Inferior parietal cortex (tissue), 1 donor: Measurements from ENCODE around the gene TFAM.

ENCODE experiments used
- DNase-seq: peaks from one replicate; pipeline ENCODE4 v3.0.0-alpha.2; 2016; ENCODE audit errors: extremely low spot score

TFAM gene

GRCh38 chr10:58384999-58385783 is at the start of gene TFAM:
TFAM (plus strand) TSS chr10:58385410; CDS start chr10:58385548, 138 bp downstream.
- peak; percentile 90 for DNase-seq

DNA sequence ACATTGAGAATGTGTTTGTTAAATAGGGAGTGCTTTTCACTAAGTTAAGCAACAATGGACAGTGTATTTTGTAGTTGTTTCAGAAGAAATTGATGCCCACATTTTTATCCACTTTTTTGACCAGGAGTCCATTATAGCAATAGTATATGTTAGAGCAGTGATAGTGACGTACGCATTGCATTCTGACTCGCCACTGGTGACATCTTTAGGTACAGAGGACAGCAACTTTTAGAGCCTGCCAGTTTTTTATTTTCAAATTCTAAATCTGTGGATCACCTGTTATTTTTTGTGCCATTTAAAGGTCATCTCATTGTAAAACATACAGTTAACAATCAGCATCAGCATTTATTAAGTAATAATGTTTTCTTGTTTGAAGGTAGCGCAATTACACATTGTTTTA is 49.0 kb upstream of the TFAM start:
- DNase-seq = no peak

- DNase-seq = no peak
Observed at GRCh38 chr10:58341422-58341821, 43.8 kb upstream of the TFAM start.

DNA sequence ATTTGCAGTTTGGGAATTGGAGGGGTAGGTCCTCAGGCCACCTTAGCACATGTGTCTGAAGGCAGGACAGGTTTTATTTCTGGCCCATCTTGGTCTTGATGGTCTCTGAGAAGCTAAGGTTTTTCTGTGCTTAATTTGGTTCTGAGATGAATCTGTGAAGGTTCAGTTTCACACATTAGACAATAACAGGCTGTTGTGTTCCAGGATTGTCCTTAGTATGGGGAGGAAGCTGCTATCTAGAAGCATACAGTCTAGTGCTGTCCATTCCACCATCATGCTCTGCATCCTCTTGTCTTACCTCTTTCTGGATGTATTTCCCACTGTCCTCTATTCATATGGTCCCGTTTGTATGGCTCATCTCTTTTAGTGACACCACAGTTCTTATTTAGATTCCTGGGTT is 43.3 kb upstream of the TFAM start:
- peak; percentile 17 for DNase-seq

- DNase-seq = no peak
Observed at GRCh38 chr10:58347967-58348366, 37.2 kb upstream of the TFAM start.

DNA sequence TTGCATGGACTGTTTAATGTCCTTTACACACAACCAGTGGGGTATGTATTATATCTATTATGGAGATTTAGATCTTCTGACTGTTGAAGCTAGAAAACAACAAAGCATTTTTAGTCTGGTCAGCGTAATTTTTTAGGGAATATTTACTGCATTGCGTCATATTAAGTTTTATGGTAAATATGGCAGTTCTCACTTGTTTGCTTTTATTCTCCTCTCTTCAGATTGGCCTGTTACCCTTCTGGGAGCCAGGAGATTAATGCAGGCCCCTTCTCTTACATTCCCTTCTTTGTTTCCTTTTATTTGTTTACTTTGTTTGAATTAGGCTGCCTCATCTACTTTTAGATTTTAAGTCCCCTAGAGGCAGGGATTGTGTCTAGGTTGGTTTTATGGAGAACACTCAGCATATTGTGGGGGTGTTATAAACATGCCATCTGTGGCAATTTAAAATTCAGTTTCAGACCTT is 36.6 kb upstream of the TFAM start:
- DNase-seq = no peak

DNA sequence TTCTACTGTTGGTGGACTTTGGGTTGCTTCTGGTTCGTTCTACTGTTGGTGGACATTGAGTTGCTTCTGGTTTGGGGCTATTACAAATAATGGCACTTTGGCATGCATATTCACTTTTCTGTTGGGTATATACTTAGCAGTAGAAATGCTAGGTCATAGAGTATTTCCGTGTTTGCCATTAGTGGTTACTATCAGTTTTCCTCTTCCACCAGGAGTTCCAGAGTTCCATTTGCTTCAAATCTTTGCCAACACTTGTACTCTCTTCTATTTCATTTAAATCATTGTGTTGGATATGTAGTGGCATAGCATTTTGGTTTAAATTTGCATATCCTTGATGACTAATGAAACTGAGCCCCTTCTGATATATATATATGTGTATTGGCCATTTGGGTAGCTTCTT is 35.2 kb upstream of the TFAM start:
- no peak for DNase-seq

DNA sequence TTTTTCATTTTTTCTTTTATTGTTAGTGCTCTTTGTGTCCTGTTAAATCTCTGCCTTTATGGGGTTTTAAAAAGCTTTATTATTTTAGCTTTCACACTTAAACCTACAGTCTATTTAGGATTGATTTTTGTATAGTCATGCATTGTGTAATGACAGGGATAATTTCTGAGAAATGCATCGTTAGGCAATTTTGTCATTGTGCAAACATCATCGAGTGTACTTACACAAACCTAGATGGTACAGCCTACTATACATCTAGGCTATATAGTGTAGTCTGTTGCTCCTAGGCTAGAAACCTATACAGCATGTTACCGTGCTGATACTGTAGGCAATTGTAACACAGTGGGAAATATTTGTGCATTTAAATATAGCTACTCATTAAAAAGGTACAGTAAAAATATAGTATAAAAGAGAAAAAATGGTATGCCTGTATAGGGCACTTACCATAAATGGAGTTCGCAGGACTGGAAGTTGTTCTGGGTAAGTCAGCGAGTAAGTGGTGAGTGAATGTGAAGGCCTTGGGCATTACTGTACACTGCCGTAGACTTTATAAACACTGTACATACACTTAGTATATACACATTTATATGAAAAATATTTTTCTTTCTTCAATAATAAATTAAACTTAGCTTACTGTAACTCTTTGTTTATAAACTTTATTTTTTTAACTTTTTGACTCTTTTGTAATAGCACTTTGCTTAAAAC is 34.4 kb upstream of the TFAM start:
- no peak for DNase-seq

DNA sequence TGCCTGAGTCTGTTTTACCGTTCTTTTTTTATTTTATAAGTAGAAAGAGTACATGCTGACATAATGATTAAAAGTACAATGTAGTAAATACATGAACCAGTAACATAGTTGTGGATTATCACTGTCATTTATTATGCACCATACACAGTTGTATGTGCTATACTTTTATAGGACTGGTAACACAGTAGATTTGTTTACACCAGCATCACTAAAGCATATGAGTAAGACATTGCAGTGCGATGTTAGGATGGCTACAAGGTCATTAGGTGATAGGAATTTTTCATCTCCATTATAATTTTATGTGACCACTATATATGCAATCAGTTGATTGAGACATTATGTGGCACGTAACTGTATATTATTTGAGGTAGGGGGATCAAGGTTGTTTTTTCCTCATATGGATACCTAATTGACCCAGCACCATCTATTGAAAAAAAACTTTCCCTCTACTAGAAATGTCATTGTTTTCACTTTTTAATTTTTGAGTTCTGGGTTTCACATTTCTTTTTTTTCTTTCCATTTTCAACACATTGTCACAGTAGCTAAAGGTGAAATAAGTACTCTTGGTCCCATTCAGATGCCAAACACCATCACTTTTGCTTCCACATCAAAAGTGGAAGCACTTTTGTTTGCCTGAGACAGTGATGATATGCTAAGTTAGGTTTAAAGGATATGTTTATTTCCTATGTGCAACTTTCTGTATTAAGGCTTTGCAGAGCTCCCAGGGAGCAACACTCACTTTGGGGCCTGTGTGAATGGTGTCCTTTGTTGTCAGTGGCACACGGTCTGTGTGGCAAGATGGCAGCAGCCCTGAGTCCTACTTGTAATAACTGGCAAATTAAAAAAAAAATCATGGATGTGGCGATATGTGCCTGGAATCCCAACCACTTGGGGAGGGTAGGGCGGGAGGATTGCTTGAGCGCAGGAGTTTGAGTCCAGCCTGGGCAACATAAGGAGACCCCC is 33.3 kb upstream of the TFAM start:
- peak; percentile 22 for DNase-seq

- no peak for DNase-seq
Observed at GRCh38 chr10:58352956-58353610, 32.1 kb upstream of the TFAM start.

- no peak for DNase-seq
Observed at GRCh38 chr10:58356756-58357155, 28.5 kb upstream of the TFAM start.

DNA sequence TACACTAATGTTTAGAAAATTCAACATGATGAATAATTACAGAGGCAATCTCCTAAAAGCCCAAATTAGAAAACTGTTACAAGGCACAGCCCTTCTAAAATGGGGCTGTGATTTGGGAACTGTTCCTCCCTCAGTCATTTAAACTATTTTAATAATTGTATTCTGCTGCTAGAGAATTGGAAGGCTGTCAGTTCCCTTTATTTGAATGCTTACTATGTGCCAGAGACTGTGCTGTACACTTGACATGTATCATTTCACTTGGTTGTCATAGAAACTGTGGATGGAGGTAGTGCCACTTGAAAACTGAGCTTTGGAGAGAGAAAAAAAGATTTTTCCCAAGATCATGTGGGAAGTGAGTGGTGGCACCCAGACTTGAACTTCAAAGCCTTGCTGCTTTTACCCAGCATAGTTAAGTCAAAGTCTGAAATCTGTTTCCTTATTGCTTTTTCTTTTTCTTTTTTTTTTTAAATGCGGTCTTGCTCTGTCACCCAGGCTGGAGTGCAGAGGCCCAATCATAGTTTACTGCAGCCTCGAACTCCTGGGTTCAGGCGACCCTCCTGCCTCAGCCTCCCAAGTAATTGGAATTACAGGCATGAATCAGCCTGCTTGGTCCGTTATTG is 26.8 kb upstream of the TFAM start:
- no peak for DNase-seq

DNA sequence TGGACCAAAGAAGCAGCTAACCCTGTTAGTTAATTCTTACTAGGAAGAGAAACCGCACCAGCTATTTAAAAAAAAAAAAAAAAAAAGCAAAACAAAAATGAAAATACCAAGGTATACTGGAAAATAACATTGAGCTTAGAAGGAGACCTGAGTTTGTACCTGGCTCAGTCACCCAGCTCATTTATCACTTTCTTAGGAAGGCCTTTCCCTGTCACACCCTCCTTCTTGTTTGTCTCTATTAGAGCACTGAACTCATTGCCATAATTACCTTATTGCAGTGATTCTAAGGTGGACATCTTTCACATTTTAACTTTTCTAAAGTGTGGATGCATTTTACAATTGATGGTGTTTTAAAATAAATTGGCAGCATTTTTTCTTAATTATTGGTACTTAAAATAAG is 26.3 kb upstream of the TFAM start:
- DNase-seq = no peak

GRCh38 chr10:58359541-58359940 is 25.7 kb upstream of the TFAM start:
- DNase-seq = no peak

DNA sequence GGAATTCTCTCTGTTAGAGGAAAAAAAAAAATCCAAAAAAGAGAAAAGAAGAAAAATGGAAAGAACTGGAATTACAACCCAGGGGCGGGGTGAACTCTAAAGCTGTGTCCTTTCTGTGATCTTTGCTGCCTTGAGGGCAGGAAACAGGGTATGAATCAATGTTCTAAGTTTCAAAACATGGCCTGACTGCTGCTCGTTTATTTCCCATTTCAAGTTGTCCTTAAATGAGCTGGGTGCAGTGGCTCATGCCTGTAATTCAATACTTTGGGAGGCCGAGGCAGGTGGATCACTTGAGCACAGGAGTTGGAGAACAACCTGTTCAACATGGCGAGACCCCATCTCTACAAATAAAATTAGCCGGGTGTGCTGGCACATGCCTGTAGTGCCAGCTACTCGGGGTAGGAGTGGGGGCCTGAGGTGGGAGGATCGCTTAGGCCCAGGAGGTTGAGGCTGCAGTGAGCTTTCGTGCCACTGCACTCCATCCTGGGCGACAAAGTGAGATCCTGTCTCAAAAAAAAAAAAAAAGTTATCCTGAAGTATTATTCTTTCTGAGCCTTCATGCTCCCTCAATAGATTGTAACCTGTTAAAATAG is 24.7 kb upstream of the TFAM start:
- no peak for DNase-seq

DNA sequence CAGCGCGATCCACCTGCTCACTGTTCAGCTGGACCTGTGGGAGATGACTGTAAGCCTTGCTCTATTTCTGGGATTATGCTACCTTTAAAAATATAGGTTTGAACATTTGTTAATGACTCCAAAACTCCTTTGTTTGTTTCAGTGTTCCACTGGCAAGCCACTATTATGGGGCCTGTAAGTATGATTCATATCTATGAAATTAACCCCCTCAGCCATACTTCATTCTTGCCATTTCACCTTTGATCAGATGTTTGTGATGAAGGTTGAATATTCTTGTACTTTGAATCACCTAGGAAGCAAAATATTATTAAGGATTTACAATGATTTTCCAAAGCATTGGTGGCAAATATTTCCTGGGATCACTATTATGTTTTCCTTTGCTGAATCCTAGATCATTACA is 23.9 kb upstream of the TFAM start:
- no peak for DNase-seq

- no peak for DNase-seq
Observed at GRCh38 chr10:58362027-58362789, 23.0 kb upstream of the TFAM start.

DNA sequence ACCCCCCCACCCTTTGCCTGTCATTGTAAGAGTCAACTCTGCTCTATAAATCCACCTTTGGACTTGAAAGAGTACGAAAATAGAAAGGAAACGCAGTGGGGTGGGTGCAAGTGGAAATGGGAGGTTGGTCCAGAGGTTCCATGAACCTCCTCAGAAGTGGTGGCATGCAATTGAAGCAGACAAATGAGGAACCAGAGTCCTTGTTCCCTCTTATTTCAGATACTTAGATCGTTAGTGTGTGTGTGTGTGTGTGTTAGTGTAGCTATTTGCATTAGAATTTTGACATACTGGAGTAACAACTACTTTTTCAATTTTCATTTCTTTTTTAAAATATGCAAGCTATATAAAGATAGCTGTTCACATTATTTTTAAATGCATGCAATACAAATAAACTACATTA is 18.1 kb upstream of the TFAM start:
- DNase-seq = no peak

DNA sequence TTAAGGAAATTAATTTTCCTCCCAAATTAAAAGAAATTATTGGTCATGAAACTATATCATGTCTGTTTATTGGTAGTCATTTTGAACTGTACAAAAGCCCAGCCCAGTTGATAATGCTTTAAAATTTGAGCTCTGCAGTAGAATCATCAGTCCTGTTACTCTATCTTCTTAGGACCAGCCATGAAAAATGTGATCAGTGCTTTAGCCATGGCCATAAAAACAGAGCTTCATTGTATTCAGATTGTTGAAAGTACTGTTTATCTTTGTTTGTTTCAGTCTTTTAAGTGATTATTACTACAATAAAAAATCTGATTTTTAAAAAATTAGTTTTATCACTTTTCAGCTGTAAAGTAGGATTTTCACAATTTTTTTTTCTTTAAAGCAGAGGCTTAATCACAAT is 13.7 kb upstream of the TFAM start:
- no peak for DNase-seq
